GM19328 (cell line): Measurements from ENCODE around the gene SYNJ2.

Experiments used
- ATAC-seq: cut with Tn5 transposase; IDR thresholded peaks from one replicate; pipeline ENCODE4 v1.9.1; 2021; ENCODE audit warnings: mild to moderate bottlenecking, moderate library complexity; ENCODE audit not compliant: unreplicated experiment

The SYNJ2 gene

DNA sequence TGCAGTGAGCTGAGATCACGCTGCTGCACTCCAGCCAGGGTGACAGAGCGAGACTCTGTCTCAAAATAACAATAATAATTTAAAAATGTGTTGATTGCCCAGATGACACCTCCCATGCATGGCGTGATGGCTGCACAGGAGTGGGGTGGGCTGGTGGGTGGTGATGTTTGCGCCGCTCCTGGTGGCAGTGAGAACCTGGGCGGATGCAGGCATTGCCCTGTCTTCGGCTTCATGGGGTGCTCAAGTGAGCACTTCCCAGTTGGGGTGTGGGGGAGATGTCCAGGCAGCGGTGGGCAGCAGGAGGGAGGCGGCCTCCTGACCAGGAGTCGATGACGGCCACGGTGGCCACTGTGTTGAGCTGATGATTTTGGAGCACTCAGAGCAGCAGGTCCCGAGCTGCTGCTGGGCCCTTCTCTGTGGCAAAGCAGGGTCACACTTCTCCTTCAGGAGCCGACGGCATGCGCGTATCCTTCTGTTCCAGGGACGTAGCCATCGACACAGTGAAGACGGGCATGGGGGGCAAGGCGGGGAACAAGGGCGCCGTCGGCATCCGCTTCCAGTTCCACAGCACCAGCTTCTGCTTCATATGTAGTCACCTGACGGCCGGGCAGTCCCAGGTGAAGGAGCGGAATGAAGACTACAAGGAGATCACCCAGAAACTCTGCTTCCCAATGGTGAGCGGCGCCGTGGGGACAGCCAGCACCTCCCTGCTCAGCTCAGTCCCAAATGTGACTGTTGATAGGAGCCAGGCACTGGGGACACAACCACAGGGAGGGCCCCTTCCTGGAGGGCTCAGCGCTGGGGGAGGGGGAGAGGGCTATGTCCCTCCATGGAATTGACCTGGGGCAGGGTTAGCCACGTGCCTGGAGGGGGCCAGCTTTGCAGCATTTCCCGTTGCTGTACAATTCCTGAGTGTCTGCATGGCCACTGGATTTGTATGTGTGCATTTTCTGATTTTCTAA, 89.7 kb downstream of the SYNJ2 start:
- no peak for ATAC-seq

- ATAC-seq: no peak
Measured at GRCh38 chr6:158072083-158072721, 90.5 kb downstream of the SYNJ2 start.

- ATAC-seq: no peak
Measured at GRCh38 chr6:158073776-158074175, 92.1 kb downstream of the SYNJ2 start.

GRCh38 chr6:158076548-158076947, 94.9 kb downstream of the SYNJ2 start:
- ATAC-seq: no peak

DNA sequence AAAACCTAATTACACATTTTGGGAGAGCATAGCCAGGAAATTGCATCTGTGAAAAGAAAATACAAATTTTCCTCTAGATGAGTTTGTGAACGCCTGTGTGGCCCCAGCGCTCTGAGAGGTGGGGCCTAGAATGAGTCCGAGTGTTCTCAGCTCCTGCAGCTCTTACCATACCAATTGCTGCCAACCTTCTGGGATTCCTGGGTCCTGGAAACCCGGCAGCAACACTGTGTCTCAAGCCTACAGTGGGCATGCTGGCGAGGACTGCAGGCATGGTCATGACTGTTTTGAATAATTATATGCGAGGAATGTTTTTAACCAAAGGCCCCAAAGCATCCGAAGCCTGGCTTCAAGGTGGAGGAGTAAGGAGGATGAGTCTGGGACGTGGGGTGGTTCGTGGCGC, 96.0 kb downstream of the SYNJ2 start:
- ATAC-seq: no peak

GRCh38 chr6:158078320-158078719, 96.7 kb downstream of the SYNJ2 start:
- no peak for ATAC-seq

- no peak for ATAC-seq
Measured at GRCh38 chr6:158080849-158081656, 99.4 kb downstream of the SYNJ2 start.

GRCh38 chr6:158081657-158081935, 99.9 kb downstream of the SYNJ2 start:
- no peak for ATAC-seq

DNA sequence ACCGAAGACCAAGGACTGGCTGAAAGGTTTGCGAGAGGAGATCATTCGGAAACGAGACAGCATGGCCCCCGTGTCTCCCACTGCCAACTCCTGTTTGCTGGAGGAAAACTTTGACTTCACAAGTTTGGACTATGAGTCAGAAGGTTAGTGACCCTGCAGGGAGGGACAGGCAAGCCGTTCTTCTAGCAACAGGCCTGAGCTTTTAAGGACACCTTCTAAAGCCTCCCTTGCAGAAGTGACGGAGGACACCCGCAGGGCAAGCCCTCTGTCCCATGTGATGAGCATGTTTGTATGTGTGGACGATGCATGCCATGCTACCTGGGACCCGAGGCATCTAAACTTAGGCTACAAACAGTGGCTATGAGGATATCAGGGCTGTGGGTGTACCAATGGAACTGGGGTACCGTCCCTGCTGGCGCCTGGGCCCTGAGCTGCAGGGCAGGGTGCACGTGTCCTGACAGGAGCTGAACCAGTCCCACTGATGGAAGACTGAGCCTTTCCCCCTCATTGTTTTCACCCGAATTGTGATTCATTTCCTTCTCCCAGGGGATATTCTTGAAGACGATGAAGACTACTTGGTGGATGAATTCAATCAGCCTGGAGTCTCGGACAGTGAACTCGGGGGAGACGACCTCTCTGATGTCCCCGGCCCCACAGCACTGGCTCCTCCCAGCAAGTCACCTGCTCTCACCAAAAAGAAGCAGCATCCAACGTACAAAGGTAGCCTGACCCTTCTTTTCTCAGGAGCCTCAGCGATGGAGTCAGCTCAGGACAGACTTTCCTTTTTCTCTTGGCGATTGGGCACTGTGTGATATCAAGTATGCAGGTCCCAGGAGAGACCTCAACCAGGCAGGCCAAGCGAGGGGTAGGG, 102.0 kb downstream of the SYNJ2 start:
- no peak for ATAC-seq

- no peak for ATAC-seq
Measured at GRCh38 chr6:158085261-158086053, 103.8 kb downstream of the SYNJ2 start.

DNA sequence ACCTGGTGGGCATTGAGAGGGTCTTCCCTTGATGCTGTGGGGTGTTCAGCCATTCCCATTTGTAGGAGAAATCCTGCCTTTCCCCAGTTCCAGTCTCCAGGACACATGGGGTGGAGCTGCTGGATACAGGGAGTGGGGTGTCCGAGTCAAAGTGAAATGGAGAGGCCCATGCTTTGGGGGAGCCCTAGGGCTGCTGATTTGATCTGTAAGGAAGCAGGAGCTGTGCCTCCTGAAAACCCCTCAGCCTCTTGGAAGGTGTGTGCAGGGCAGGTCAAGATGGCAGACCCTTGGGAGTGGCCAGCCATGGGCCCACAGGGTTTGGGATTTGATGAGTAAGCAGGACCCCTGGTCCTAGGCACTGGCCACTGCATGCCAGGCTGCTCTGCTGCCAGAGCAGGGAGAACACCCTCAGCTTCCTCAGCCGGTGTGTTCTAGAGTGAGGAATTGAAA, 104.4 kb downstream of the SYNJ2 start:
- no peak for ATAC-seq

DNA sequence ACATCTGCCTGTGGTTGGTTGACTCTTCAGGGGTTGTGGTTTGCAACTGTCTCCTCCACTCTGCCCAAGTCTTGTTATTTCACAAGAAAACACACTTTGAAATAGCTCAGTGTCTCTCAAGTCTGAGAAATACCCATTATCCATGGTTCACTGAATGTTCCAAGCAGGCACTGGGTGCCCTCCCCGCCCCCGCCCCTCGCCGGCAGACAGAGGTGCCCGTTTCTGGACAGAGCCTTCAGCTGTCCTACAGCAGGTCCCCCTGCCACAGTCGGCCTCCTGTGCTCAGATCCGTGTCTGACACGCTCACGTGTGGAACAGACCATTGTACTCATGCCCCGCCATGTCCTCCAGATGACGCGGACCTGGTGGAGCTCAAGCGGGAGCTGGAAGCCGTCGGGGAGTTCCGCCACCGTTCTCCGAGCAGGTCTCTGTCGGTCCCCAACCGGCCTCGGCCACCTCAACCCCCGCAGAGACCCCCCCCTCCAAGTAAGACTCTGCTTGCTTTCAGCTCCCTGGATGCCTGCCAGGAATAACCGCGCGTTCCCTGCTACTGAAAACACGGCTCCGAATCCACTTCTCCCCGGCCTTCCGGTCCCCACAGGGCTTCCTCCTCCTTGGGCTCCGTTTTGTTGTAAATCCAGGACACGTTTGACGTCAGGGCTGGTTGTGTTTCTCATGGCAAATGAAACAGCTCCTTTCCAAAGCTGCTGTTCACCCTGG, 105.0 kb downstream of the SYNJ2 start:
- ATAC-seq: no peak

DNA sequence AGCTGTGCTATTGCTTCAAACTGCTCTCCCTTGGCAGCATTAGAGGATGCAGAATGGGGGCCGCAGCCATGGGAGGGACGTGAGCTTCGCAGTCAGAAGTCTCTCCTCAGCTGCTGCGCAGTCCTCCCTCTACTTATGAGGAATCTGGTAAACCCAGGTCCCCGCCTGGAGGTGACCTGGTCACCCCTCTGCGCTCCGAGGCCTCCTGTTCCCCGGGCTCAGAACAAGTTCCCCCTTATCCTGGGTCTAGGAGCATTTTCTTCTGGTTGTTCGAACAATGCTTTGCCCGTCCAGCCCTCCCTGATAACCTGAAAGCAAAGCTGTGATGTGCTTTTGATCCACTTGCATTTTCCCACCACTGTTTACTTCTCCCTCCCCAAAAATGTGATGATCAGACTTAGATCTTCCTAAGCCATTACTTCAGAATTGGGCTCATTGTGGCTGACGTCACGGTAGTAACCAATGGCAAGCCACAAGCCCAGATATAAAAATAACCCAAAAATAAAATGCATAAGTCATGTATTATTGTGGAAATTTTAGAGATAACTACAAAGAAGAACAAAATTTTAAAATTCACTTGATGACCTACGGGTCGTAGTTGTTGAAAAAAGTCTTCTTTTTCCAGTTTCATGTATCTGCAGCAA, 105.7 kb downstream of the SYNJ2 start:
- no peak for ATAC-seq

- ATAC-seq: no peak
Measured at GRCh38 chr6:158092806-158093205, 111.1 kb downstream of the SYNJ2 start.

- no peak for ATAC-seq
Measured at GRCh38 chr6:158095031-158095430, 113.4 kb downstream of the SYNJ2 start.

DNA sequence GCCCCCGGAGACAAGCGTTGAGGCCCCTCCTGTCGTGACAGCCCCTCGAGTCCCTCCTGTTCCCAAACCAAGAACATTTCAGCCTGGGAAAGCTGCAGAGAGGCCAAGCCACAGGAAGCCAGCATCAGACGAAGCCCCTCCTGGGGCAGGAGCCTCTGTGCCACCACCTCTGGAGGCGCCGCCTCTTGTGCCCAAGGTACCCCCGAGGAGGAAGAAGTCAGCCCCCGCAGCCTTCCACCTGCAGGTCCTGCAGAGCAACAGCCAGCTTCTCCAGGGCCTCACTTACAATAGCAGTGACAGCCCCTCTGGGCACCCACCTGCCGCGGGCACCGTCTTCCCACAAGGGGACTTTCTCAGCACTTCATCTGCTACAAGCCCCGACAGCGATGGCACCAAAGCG, 114.0 kb downstream of the SYNJ2 start:
- no peak for ATAC-seq

- no peak for ATAC-seq
Measured at GRCh38 chr6:158103228-158103627, 121.6 kb downstream of the SYNJ2 start.

DNA sequence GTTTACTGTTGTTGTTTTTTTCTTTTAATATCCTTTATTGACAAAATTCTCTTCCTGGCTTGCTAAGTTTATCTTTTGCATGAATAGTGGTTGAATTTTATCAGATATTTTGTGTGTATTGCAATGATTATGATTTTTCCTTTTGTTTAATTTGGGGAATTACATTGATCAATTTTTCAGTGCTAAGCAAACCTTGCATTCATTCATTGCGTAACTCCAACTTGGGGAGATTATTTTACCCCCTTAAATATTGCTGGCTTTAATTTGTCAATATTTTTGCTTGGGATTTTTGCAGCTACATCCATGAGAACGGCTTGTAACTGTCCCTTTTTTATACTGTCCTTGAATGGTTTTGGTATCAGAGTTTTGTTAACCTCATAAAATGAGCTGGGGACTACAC, 123.0 kb downstream of the SYNJ2 start:
- ATAC-seq: no peak

- ATAC-seq: no peak
Measured at GRCh38 chr6:158109748-158110147, 128.1 kb downstream of the SYNJ2 start.
